Measurements from ENCODE around the gene PLK2.

GRCh38 chr5:58497386-58497785, 37.5 kb upstream of the PLK2 start:
- TF ChIP-seq CTCF (IDR thresholded peaks at IDR 0.05; ENCODE audit: extremely low read depth in 1 of 2, insufficient read depth in 1 of 2, low read depth in 1 of 2, low read length in 2 of 2) (no peak), GATA2 (IDR thresholded peaks at IDR 0.05; ENCODE audit: insufficient read depth, insufficient read length, low read depth, low read length) (no peak)

All from endothelial cell of umbilical vein (primary cell).